ENCODE results near the gene DIAPH1. TPM values are rescaled to one million over a fixed set of nuclear protein-coding genes. Genes with fewer than 3 reads are reported as not detected.

The DIAPH1 gene
- total and polyA plus RNA-seq, 8 donors = 18.0 to 181 (median 76.6) TPM

DNA sequence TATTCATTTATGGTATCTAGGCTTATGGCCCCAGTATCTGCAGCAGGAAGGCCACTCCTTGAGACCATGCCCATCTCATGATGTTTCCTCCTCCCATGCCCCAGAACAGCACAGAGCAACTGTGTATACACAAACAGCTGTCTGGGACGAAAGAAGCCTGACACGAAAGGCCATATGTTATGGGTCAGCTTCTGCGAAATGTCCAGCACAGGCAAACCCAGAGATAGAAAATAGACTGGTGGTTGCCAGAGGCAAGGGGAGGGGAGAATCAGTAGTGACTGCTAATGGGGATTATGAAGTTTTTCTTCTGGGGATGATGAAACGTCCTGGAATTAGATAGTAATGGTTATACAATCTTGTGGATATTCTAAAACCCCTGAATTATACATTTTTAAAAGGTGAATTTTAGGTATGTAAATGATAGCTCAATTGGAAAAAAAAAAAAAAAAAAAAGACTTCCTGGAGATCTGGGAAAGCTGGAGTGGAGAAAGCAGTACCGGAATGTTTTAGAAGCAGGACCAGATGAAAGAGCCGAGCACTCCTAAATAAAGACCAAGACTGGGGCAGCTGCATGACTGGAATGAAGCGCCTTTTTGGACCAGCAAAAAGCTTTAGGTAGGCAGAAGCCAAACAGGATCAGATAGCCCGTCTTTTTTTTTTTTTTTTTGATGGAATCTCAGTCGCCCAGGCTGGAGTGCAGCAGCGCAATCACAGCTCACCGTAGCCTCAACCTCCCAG is 100.8 kb downstream of the DIAPH1 start:
- intact Hi-C loops (cut with DNase I; ENCODE audit: low total_unique reads) = no loop called here
- Histone ChIP-seq H3K36me3 (peaks cover 18 to 87% (median 73%) of the 10 kb centered on the region in 4 donors), H3K4me1 (peaks cover 40 to 95% (median 61%) of the 10 kb centered on the region in 4 donors), H3K27me3 (no peaks in the 10 kb centered on the region), H3K9me3 (no peaks in the 10 kb centered on the region), H3K4me3 (no peak overlapping the region), H3K27ac (peak overlapping the region in 3 of 5 donors; percentile 10 to 89 (median 35))
- WGBS, 5 donors = 76 to 84% (median 82%) methylated on average over 11 of the region's 11 CpGs
- peak in 1 of 2 donors; percentile 60 for DNase-seq
- peak in 1 of 3 donors; percentile 16 for TF ChIP-seq POLR2AphosphoS5 (IDR thresholded peaks at IDR 0.05)
- TF ChIP-seq, protein P1, sequence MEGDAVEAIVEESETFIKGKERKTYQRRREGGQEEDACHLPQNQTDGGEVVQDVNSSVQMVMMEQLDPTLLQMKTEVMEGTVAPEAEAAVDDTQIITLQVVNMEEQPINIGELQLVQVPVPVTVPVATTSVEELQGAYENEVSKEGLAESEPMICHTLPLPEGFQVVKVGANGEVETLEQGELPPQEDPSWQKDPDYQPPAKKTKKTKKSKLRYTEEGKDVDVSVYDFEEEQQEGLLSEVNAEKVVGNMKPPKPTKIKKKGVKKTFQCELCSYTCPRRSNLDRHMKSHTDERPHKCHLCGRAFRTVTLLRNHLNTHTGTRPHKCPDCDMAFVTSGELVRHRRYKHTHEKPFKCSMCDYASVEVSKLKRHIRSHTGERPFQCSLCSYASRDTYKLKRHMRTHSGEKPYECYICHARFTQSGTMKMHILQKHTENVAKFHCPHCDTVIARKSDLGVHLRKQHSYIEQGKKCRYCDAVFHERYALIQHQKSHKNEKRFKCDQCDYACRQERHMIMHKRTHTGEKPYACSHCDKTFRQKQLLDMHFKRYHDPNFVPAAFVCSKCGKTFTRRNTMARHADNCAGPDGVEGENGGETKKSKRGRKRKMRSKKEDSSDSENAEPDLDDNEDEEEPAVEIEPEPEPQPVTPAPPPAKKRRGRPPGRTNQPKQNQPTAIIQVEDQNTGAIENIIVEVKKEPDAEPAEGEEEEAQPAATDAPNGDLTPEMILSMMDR (IDR thresholded peaks at IDR 0.05) = no peak

- 85 to 92% (median 88%) methylated on average over 8 of the region's 8 CpGs for WGBS, 5 donors
- intact Hi-C loops (cut with DNase I; ENCODE audit: low total_unique reads) = no loop called here
- Histone ChIP-seq H3K4me3 (no peak overlapping the region), H3K27me3 (no peaks in the 10 kb centered on the region), H3K4me1 (peaks cover 40 to 92% (median 67%) of the 10 kb centered on the region in 4 donors), H3K27ac (peak overlapping the region in 3 of 5 donors; percentile 35 to 92 (median 89)), H3K36me3 (peaks cover 18 to 80% (median 68%) of the 10 kb centered on the region in 4 donors), H3K9me3 (no peaks in the 10 kb centered on the region)
- TF ChIP-seq, protein P1 (IDR thresholded peaks at IDR 0.05) = no peak
- TF ChIP-seq POLR2A (IDR thresholded peaks at IDR 0.05) (no peak), POLR2AphosphoS5 (IDR thresholded peaks at IDR 0.05) (no peak), EP300 (IDR thresholded peaks at IDR 0.05) (no peak)
- DNase-seq = no peak
Observed at GRCh38 chr5:141517312-141517711, 101.5 kb downstream of the DIAPH1 start.

DNA sequence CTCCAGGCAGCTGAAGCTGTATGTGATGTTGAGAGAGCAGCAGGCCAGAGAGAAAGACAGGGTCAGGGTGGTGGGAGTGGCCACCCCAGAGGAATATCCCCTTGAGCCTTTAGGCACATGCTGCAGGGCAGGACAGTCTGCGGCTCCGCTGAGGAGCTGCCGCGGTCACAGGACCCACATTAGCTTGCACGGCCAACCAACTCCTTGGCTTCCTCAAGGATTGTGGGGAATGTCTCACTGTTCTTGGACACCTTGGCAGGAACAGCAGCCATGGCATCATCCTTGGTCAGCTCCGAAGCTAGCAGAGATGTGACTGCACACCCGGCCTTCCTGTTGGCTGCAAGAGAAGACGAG is 102.2 kb downstream of the DIAPH1 start:
- intact Hi-C loops (cut with DNase I; ENCODE audit: low total_unique reads) = no loop called here
- 82 to 95% (median 88%) methylated on average over 2 to 8 of the region's 8 CpGs for WGBS, 5 donors
- no peaks in the 10 kb centered on the region for H3K27me3 ChIP-seq
- TF ChIP-seq POLR2A (IDR thresholded peaks at IDR 0.05) (no peak), POLR2AphosphoS5 (IDR thresholded peaks at IDR 0.05) (no peak), EP300 (IDR thresholded peaks at IDR 0.05) (no peak)
- TF ChIP-seq, protein P1 (IDR thresholded peaks at IDR 0.05) = no peak
- H3K4me3 ChIP-seq = no peak overlapping the region
- H3K36me3 ChIP-seq = peaks cover 21 to 79% (median 67%) of the 10 kb centered on the region in 4 donors
- no peak for DNase-seq
- no peaks in the 10 kb centered on the region for H3K9me3 ChIP-seq
- peaks cover 35 to 90% (median 64%) of the 10 kb centered on the region in 4 donors for H3K4me1 ChIP-seq
- H3K27ac ChIP-seq = peak overlapping the region in 3 of 5 donors; percentile 86 to 92 (median 89)

- H3K4me3 ChIP-seq = no peak overlapping the region
- no peaks in the 10 kb centered on the region for H3K27me3 ChIP-seq
- H3K9me3 ChIP-seq = no peaks in the 10 kb centered on the region
- peak overlapping the region in 4 of 5 donors; percentile 84 to 92 (median 88) for H3K27ac ChIP-seq
- 86 to 96% (median 92%) methylated on average over 4 of the region's 4 CpGs for WGBS, 5 donors
- intact Hi-C loops (cut with DNase I; ENCODE audit: low total_unique reads) = no loop called here
- peaks cover 31 to 85% (median 60%) of the 10 kb centered on the region in 4 donors for H3K4me1 ChIP-seq
- H3K36me3 ChIP-seq = peaks cover 23 to 85% (median 68%) of the 10 kb centered on the region in 4 donors
- no peak for TF ChIP-seq POLR2A (IDR thresholded peaks at IDR 0.05)
- TF ChIP-seq, protein P1 (IDR thresholded peaks at IDR 0.05) = no peak
- no peak for TF ChIP-seq EP300 (IDR thresholded peaks at IDR 0.05)
- DNase-seq = no peak
Observed at GRCh38 chr5:141515946-141516671, 102.7 kb downstream of the DIAPH1 start.
